ENCODE data around the gene DSG4. TPM values are rescaled to one million over a fixed set of nuclear protein-coding genes. Genes with fewer than 3 reads are reported as not detected.

Gene DSG4
- total and polyA plus RNA-seq, 2 donors, result under 0.01 to 0.05 TPM

GRCh38 chr18:31402026-31402373, 25.4 kb downstream of the DSG4 start:
- Histone ChIP-seq H3K9me3 (ENCODE audit: control insufficient read depth in 2 of 2, insufficient read depth in 1 of 2, low read length in 1 of 2) (no peaks in the 10 kb centered on the region), H3K4me1 (ENCODE audit: control insufficient read depth in 2 of 2, insufficient read depth in 2 of 2, low read length in 2 of 2) (no peaks in the 10 kb centered on the region), H3K27me3 (ENCODE audit: control insufficient read depth in 2 of 2, insufficient read depth in 1 of 2, low read length in 1 of 2) (no peaks in the 10 kb centered on the region), H3K27ac (ENCODE audit: low read depth in 1 of 2, low read length in 1 of 2) (no peak overlapping the region), H3K36me3 (ENCODE audit: control insufficient read depth in 2 of 2, insufficient read depth in 2 of 2, low read length in 1 of 2) (no peaks in the 10 kb centered on the region), H3K4me3 (ENCODE audit: low read length in 2 of 2) (no peak overlapping the region)
- DNase-seq (ENCODE audit: low read depth in 6 of 9, low spot score in 9 of 9), result no peak

GRCh38 chr18:31403409-31403808, 26.8 kb downstream of the DSG4 start:
- Histone ChIP-seq H3K4me3 (ENCODE audit: low read length in 2 of 2) (no peak overlapping the region), H3K4me1 (ENCODE audit: control insufficient read depth in 2 of 2, insufficient read depth in 2 of 2, low read length in 2 of 2) (no peaks in the 10 kb centered on the region), H3K27me3 (ENCODE audit: control insufficient read depth in 2 of 2, insufficient read depth in 1 of 2, low read length in 1 of 2) (no peaks in the 10 kb centered on the region), H3K36me3 (ENCODE audit: control insufficient read depth in 2 of 2, insufficient read depth in 2 of 2, low read length in 1 of 2) (no peaks in the 10 kb centered on the region), H3K27ac (ENCODE audit: low read depth in 1 of 2, low read length in 1 of 2) (no peak overlapping the region), H3K9me3 (ENCODE audit: control insufficient read depth in 2 of 2, insufficient read depth in 1 of 2, low read length in 1 of 2) (no peaks in the 10 kb centered on the region)
- WGBS, result 97% methylated on average over 2 of the region's 2 CpGs
- DNase-seq (ENCODE audit: low read depth in 6 of 9, low spot score in 9 of 9), result no peak

- H3K4me3 ChIP-seq (ENCODE audit: low read length in 2 of 2), result no peak overlapping the region
- no peaks in the 10 kb centered on the region for H3K9me3 ChIP-seq (ENCODE audit: control insufficient read depth in 2 of 2, insufficient read depth in 1 of 2, low read length in 1 of 2)
- no peaks in the 10 kb centered on the region for H3K36me3 ChIP-seq (ENCODE audit: control insufficient read depth in 2 of 2, insufficient read depth in 2 of 2, low read length in 1 of 2)
- H3K27me3 ChIP-seq (ENCODE audit: control insufficient read depth in 2 of 2, insufficient read depth in 1 of 2, low read length in 1 of 2), result peaks cover 0 to 8% of the 10 kb centered on the region in 2 donors
- H3K27ac ChIP-seq (ENCODE audit: low read depth in 1 of 2, low read length in 1 of 2), result no peak overlapping the region
- DNase-seq (ENCODE audit: low read depth in 6 of 9, low spot score in 9 of 9), result no peak
- 94% methylated on average over 3 of the region's 3 CpGs for WGBS
- no peaks in the 10 kb centered on the region for H3K4me1 ChIP-seq (ENCODE audit: control insufficient read depth in 2 of 2, insufficient read depth in 2 of 2, low read length in 2 of 2)
Observed at GRCh38 chr18:31407649-31408048, 31.1 kb downstream of the DSG4 start.

GRCh38 chr18:31409276-31409675, 32.7 kb downstream of the DSG4 start:
- WGBS, result 93% methylated on average over 4 of the region's 4 CpGs
- DNase-seq (ENCODE audit: low read depth in 6 of 9, low spot score in 9 of 9), result no peak
- Histone ChIP-seq H3K4me1 (ENCODE audit: control insufficient read depth in 2 of 2, insufficient read depth in 2 of 2, low read length in 2 of 2) (no peaks in the 10 kb centered on the region), H3K9me3 (ENCODE audit: control insufficient read depth in 2 of 2, insufficient read depth in 1 of 2, low read length in 1 of 2) (no peaks in the 10 kb centered on the region), H3K27me3 (ENCODE audit: control insufficient read depth in 2 of 2, insufficient read depth in 1 of 2, low read length in 1 of 2) (peaks cover 0 to 8% of the 10 kb centered on the region in 2 donors), H3K27ac (ENCODE audit: low read depth in 1 of 2, low read length in 1 of 2) (no peak overlapping the region), H3K36me3 (ENCODE audit: control insufficient read depth in 2 of 2, insufficient read depth in 2 of 2, low read length in 1 of 2) (no peaks in the 10 kb centered on the region), H3K4me3 (ENCODE audit: low read length in 2 of 2) (no peak overlapping the region)

DNA sequence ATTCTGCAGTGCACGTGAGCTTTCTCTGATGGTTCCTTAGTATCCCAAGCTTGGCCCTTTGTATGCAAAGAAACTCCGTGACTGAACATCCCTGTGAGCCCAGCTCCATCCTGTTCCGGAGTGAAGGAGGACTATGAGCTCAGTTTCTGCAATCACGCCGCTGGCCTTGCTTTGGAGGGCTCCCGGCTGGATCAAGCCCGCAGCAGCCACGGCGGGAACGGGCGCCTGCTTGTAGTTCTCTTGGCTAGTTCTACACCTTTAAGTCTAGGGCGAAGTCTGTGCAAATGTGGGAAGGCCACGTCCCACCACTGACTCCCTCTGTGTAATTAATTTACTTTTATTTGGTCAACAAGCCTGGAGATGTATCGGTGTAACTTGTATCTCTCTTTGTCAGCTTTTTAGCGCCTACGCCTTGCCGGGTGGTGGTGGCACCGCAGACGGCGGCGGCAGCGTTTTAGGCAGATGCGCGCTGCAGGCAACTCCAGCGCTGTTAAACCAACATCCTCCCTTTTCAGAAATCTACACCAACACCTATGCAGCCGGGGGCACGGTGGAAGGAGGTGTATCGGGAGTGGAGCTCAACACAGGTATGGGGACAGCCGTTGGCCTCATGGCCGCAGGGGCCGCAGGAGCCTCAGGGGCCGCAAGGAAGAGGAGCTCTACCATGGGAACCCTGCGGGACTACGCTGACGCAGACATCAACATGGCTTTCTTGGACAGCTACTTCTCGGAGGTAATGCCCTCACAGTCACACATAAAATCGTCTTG, 34.3 kb downstream of the DSG4 start:
- Histone ChIP-seq H3K27ac (ENCODE audit: low read depth in 1 of 2, low read length in 1 of 2) (no peak overlapping the region), H3K4me1 (ENCODE audit: control insufficient read depth in 2 of 2, insufficient read depth in 2 of 2, low read length in 2 of 2) (no peaks in the 10 kb centered on the region), H3K36me3 (ENCODE audit: control insufficient read depth in 2 of 2, insufficient read depth in 2 of 2, low read length in 1 of 2) (no peaks in the 10 kb centered on the region), H3K4me3 (ENCODE audit: low read length in 2 of 2) (no peak overlapping the region), H3K27me3 (ENCODE audit: control insufficient read depth in 2 of 2, insufficient read depth in 1 of 2, low read length in 1 of 2) (peaks cover 0 to 8% of the 10 kb centered on the region in 2 donors), H3K9me3 (ENCODE audit: control insufficient read depth in 2 of 2, insufficient read depth in 1 of 2, low read length in 1 of 2) (no peaks in the 10 kb centered on the region)
- 75% methylated on average over 37 of the region's 37 CpGs for WGBS
- DNase-seq (ENCODE audit: low read depth in 6 of 9, low spot score in 9 of 9), result no peak

- no peaks in the 10 kb centered on the region for H3K9me3 ChIP-seq (ENCODE audit: control insufficient read depth in 2 of 2, insufficient read depth in 1 of 2, low read length in 1 of 2)
- no peak overlapping the region for H3K27ac ChIP-seq (ENCODE audit: low read depth in 1 of 2, low read length in 1 of 2)
- DNase-seq (ENCODE audit: low read depth in 6 of 9, low spot score in 9 of 9), result no peak
- no peak overlapping the region for H3K4me3 ChIP-seq (ENCODE audit: low read length in 2 of 2)
- peaks cover 0 to 8% of the 10 kb centered on the region in 2 donors for H3K27me3 ChIP-seq (ENCODE audit: control insufficient read depth in 2 of 2, insufficient read depth in 1 of 2, low read length in 1 of 2)
- no peaks in the 10 kb centered on the region for H3K4me1 ChIP-seq (ENCODE audit: control insufficient read depth in 2 of 2, insufficient read depth in 2 of 2, low read length in 2 of 2)
- H3K36me3 ChIP-seq (ENCODE audit: control insufficient read depth in 2 of 2, insufficient read depth in 2 of 2, low read length in 1 of 2), result no peaks in the 10 kb centered on the region
- WGBS, result 96% methylated on average over 6 of the region's 6 CpGs
Observed at GRCh38 chr18:31413137-31413536, 36.6 kb downstream of the DSG4 start.

GRCh38 chr18:31417850-31418249, 41.3 kb downstream of the DSG4 start:
- H3K27me3 ChIP-seq (ENCODE audit: control insufficient read depth in 2 of 2, insufficient read depth in 1 of 2, low read length in 1 of 2), result no peaks in the 10 kb centered on the region
- H3K27ac ChIP-seq (ENCODE audit: low read depth in 1 of 2, low read length in 1 of 2), result no peak overlapping the region
- no peaks in the 10 kb centered on the region for H3K9me3 ChIP-seq (ENCODE audit: control insufficient read depth in 2 of 2, insufficient read depth in 1 of 2, low read length in 1 of 2)
- no peak overlapping the region for H3K4me3 ChIP-seq (ENCODE audit: low read length in 2 of 2)
- no peaks in the 10 kb centered on the region for H3K36me3 ChIP-seq (ENCODE audit: control insufficient read depth in 2 of 2, insufficient read depth in 2 of 2, low read length in 1 of 2)
- H3K4me1 ChIP-seq (ENCODE audit: control insufficient read depth in 2 of 2, insufficient read depth in 2 of 2, low read length in 2 of 2), result no peaks in the 10 kb centered on the region
- no peak for DNase-seq (ENCODE audit: low read depth in 6 of 9, low spot score in 9 of 9)

GRCh38 chr18:31419457-31419932, 42.9 kb downstream of the DSG4 start:
- H3K27me3 ChIP-seq (ENCODE audit: control insufficient read depth in 2 of 2, insufficient read depth in 1 of 2, low read length in 1 of 2), result no peaks in the 10 kb centered on the region
- 95% methylated on average over 7 of the region's 7 CpGs for WGBS
- no peak for DNase-seq (ENCODE audit: low read depth in 6 of 9, low spot score in 9 of 9)
- H3K4me3 ChIP-seq (ENCODE audit: low read length in 2 of 2), result no peak overlapping the region
- H3K9me3 ChIP-seq (ENCODE audit: control insufficient read depth in 2 of 2, insufficient read depth in 1 of 2, low read length in 1 of 2), result no peaks in the 10 kb centered on the region
- H3K36me3 ChIP-seq (ENCODE audit: control insufficient read depth in 2 of 2, insufficient read depth in 2 of 2, low read length in 1 of 2), result no peaks in the 10 kb centered on the region
- no peak overlapping the region for H3K27ac ChIP-seq (ENCODE audit: low read depth in 1 of 2, low read length in 1 of 2)
- no peaks in the 10 kb centered on the region for H3K4me1 ChIP-seq (ENCODE audit: control insufficient read depth in 2 of 2, insufficient read depth in 2 of 2, low read length in 2 of 2)

DNA sequence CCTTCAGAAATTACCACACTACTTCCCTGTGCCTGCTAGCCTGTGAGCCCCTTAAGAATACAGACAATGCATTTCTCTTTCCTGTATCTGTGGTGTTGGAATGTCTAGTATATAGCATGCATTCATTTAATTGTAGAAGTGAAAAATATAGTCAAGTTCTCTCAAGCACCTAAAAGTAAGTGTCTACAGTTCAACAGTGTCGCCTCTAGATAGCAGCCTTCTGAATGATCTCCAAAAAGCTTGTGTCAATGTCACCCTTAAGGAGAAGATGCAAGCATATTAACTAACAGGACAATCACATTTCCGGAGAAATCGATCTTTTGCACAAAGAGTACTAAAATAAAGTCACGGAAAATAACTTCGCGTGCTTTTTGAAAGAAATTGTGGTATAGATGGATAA, 43.5 kb downstream of the DSG4 start:
- no peak for DNase-seq (ENCODE audit: low read depth in 6 of 9, low spot score in 9 of 9)
- Histone ChIP-seq H3K4me1 (ENCODE audit: control insufficient read depth in 2 of 2, insufficient read depth in 2 of 2, low read length in 2 of 2) (no peaks in the 10 kb centered on the region), H3K4me3 (ENCODE audit: low read length in 2 of 2) (no peak overlapping the region), H3K36me3 (ENCODE audit: control insufficient read depth in 2 of 2, insufficient read depth in 2 of 2, low read length in 1 of 2) (no peaks in the 10 kb centered on the region), H3K27ac (ENCODE audit: low read depth in 1 of 2, low read length in 1 of 2) (no peak overlapping the region), H3K27me3 (ENCODE audit: control insufficient read depth in 2 of 2, insufficient read depth in 1 of 2, low read length in 1 of 2) (no peaks in the 10 kb centered on the region), H3K9me3 (ENCODE audit: control insufficient read depth in 2 of 2, insufficient read depth in 1 of 2, low read length in 1 of 2) (no peaks in the 10 kb centered on the region)
- 98% methylated on average over 6 of the region's 6 CpGs for WGBS
